Muscle layer of colon (tissue), 2 donors: Measurements from ENCODE around the gene P2RY1.

Experiments used
- H3K27ac ChIP-seq: one replicate; pipeline ENCODE4 v1.7.0; 2013; ENCODE audit warnings: low read depth, mild to moderate bottlenecking, low read length, moderate library complexity
- H3K27me3 ChIP-seq, 2 donors: one replicate each; pipeline ENCODE4 v1.7.0; 2013; ENCODE audit warnings: low read length in 2 of 2, mild to moderate bottlenecking in 2 of 2; ENCODE audit not compliant: insufficient read depth in 2 of 2, control insufficient read depth in 1 of 2
- H3K36me3 ChIP-seq: one replicate; pipeline ENCODE4 v1.7.0; 2013; ENCODE audit warnings: mild to moderate bottlenecking, low read length; ENCODE audit not compliant: insufficient read depth
- H3K4me1 ChIP-seq: one replicate; pipeline ENCODE4 v1.7.0; 2013; ENCODE audit warnings: mild to moderate bottlenecking, low read length; ENCODE audit not compliant: insufficient read depth
- H3K4me3 ChIP-seq, 2 donors: one replicate each; pipeline ENCODE4 v1.7.0; 2013; ENCODE audit warnings: low read length in 2 of 2, low read depth in 1 of 2, mild to moderate bottlenecking in 1 of 2, moderate library complexity in 1 of 2
- H3K9ac ChIP-seq: one replicate; pipeline ENCODE4 v1.7.0; 2013; ENCODE audit warnings: low read length
- H3K9me3 ChIP-seq: one replicate; pipeline ENCODE4 v1.7.0; 2013; ENCODE audit warnings: mild to moderate bottlenecking, low read length
- donor health status: abdominal sarcoma.
- donor health status: Adenocarcinoma of cecum.

Gene P2RY1, protein sequence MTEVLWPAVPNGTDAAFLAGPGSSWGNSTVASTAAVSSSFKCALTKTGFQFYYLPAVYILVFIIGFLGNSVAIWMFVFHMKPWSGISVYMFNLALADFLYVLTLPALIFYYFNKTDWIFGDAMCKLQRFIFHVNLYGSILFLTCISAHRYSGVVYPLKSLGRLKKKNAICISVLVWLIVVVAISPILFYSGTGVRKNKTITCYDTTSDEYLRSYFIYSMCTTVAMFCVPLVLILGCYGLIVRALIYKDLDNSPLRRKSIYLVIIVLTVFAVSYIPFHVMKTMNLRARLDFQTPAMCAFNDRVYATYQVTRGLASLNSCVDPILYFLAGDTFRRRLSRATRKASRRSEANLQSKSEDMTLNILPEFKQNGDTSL

DNA sequence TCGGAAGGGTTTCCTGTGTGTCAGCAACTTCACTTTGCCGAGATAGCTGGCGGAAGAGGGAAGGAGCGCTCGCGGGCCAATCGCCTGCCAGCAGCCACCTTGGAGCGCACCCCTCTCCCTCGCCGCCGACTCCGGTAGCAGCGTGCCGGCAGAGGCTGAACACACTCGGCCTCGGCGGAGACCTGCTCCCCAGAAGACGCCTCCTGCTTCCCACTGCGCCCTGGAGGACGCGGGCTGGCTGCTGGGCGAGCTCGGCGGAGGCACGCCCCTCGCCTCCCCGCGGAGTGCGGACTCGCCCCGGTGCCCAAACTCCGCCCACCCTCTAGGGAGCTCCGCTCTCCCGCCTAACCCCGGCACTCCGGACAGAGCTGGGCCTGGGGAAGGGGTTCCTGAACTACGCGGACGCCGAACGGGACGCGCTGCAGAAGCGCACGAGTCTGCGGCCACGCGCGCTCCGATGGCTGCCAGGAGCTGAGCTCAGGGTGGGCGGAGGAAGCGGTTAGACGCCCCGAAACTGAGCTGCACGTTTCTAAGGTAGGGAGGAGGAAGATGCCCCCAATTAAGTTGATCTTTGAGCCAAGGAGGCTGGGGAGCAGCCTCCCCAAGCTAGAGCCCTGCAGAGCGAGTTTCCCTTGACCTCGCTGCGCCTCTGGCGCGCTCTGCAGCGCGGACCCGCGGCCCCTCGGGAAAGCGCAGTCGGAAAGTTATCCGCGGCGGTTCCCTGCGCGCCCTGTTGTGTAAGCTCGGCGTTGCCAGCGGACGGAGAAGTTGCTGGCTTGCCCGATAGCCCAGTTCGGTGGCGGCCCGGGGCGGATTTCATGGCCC lies at the start of gene P2RY1:
Gene P2RY1, plus strand, starts transcription at position 356 of the 825 bp plus-strand sequence. CDS start 652 bp downstream, outside the sequence.
- Histone ChIP-seq H3K9me3 (no peaks in the 10 kb centered on the region), H3K4me1 (no peaks in the 10 kb centered on the region), H3K27ac (peak within 1 kb of the TSS; percentile 70), H3K9ac (peak within 1 kb of the TSS; percentile 21), H3K27me3 (no peaks in the 10 kb centered on the region), H3K4me3 (peak within 1 kb of the TSS; percentile 38 to 74), H3K36me3 (no peaks in the 10 kb centered on the region)

DNA sequence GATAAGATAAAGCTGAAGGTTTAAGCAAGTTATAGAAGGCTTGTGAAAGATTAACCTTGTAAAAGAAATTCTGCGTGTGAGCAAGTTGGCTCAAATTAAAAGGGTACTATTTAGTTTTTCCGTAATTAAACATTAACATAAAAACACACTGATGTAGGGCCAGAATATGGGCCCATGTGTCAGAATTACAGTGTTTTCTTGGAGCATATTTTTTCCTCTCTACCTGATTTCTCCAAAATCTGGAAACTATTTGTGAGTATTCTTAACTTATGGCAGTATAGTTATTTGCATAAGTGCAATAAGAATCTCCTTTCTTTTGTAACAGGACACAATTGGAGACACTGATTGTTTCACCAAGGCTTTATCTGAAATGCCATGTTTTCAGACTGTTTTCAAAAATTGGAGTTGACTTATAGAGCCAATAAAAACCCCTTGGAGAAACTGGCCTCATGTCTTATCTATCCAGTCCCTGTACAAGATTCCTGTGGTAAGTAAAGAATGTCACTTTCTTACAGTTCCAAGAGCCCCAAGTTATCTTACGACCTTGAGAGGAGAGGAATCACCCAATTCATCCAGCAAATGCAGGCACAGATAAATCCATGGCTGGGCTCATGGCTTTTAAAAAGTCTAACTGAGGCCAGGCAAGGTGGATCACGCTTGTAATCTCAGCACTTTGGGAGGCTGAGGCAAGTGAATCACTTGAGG lies 47.8 kb upstream of the P2RY1 start:
- no peak overlapping the region for H3K27ac ChIP-seq
- no peaks in the 10 kb centered on the region for H3K9me3 ChIP-seq
- no peaks in the 10 kb centered on the region for H3K36me3 ChIP-seq
- no peak overlapping the region for H3K9ac ChIP-seq
- H3K4me1 ChIP-seq: no peaks in the 10 kb centered on the region
- H3K27me3 ChIP-seq: no peaks in the 10 kb centered on the region
- no peak overlapping the region for H3K4me3 ChIP-seq

- no peaks in the 10 kb centered on the region for H3K27me3 ChIP-seq
- H3K36me3 ChIP-seq: no peaks in the 10 kb centered on the region
- H3K9me3 ChIP-seq: no peaks in the 10 kb centered on the region
- no peak overlapping the region for H3K27ac ChIP-seq
- no peaks in the 10 kb centered on the region for H3K4me1 ChIP-seq
- no peak overlapping the region for H3K9ac ChIP-seq
- no peak overlapping the region for H3K4me3 ChIP-seq
Observed at GRCh38 chr3:152790651-152791387, 44.1 kb upstream of the P2RY1 start.

- Histone ChIP-seq H3K4me3 (no peak overlapping the region), H3K4me1 (no peaks in the 10 kb centered on the region), H3K9ac (no peak overlapping the region), H3K27me3 (no peaks in the 10 kb centered on the region), H3K27ac (no peak overlapping the region), H3K9me3 (no peaks in the 10 kb centered on the region), H3K36me3 (no peaks in the 10 kb centered on the region)
Observed at GRCh38 chr3:152793969-152794368, 41.0 kb upstream of the P2RY1 start.

DNA sequence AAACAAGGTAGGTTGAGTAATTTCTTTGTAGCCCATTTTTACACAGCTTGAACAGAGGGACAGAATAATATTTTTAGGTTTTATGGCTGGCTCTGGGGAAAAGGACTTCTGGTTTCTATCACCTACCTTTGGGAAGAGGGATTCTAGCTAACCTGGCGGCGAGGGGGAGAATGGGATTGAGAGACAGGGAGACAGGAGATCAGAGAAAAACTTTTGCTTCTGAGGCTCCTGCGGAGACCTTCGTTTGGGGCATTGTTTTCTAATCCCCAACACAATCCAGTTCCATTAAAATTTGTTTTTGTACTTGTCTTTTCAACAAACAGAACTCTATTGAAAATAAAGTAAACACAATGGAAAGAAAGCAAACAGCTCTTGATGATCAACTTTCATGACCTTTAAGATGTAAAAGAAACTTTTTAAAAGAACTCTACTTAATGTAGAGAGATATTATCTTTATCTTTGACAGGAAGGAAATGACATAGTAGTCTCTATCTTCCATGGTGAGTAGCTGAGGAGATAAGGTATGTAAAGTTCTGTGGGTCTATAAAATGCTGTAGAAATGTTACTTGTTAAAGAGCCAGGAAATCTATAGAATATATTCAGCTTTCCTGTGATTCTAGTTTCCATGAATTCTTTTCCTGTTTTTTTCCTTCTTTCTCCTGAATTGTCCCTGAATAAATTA lies 37.0 kb upstream of the P2RY1 start:
- Histone ChIP-seq H3K27ac (no peak overlapping the region), H3K9me3 (no peaks in the 10 kb centered on the region), H3K4me1 (no peaks in the 10 kb centered on the region), H3K36me3 (no peaks in the 10 kb centered on the region), H3K4me3 (no peak overlapping the region), H3K27me3 (no peaks in the 10 kb centered on the region), H3K9ac (no peak overlapping the region)

GRCh38 chr3:152811974-152812760 lies 22.8 kb upstream of the P2RY1 start:
- Histone ChIP-seq H3K27me3 (no peaks in the 10 kb centered on the region), H3K4me1 (no peaks in the 10 kb centered on the region), H3K36me3 (no peaks in the 10 kb centered on the region), H3K9ac (no peak overlapping the region), H3K9me3 (no peaks in the 10 kb centered on the region), H3K27ac (no peak overlapping the region), H3K4me3 (no peak overlapping the region)

- no peaks in the 10 kb centered on the region for H3K4me1 ChIP-seq
- H3K9ac ChIP-seq: no peak overlapping the region
- H3K27ac ChIP-seq: no peak overlapping the region
- no peaks in the 10 kb centered on the region for H3K36me3 ChIP-seq
- H3K4me3 ChIP-seq: no peak overlapping the region
- H3K27me3 ChIP-seq: no peaks in the 10 kb centered on the region
- no peaks in the 10 kb centered on the region for H3K9me3 ChIP-seq
Observed at GRCh38 chr3:152817400-152817799, 17.5 kb upstream of the P2RY1 start.

DNA sequence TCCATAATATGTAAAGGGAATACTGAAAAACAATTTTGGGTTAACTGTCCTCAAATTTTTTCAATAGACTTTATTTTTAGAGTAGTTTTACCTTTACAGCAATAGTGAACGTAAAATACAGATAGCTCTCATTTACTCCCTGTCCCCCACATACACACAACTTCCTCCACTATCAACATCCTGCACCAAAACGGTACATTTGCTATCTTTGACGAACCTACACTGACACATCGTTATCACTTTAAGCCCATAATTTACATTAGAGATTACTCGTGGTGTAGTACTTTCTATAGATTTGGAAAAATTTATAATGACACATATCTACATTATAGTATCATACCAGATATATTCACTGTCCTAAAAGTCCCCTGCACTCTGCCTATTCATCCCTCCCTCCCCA lies 16.9 kb upstream of the P2RY1 start:
- Histone ChIP-seq H3K4me1 (no peaks in the 10 kb centered on the region), H3K9ac (no peak overlapping the region), H3K9me3 (no peaks in the 10 kb centered on the region), H3K27me3 (no peaks in the 10 kb centered on the region), H3K4me3 (no peak overlapping the region), H3K36me3 (no peaks in the 10 kb centered on the region), H3K27ac (no peak overlapping the region)

GRCh38 chr3:152823173-152823572 lies 11.8 kb upstream of the P2RY1 start:
- H3K27ac ChIP-seq: no peak overlapping the region
- no peaks in the 10 kb centered on the region for H3K4me1 ChIP-seq
- no peaks in the 10 kb centered on the region for H3K27me3 ChIP-seq
- no peaks in the 10 kb centered on the region for H3K36me3 ChIP-seq
- no peak overlapping the region for H3K9ac ChIP-seq
- no peak overlapping the region for H3K4me3 ChIP-seq
- no peaks in the 10 kb centered on the region for H3K9me3 ChIP-seq

- no peaks in the 10 kb centered on the region for H3K4me1 ChIP-seq
- no peak overlapping the region for H3K4me3 ChIP-seq
- no peak overlapping the region for H3K9ac ChIP-seq
- no peaks in the 10 kb centered on the region for H3K36me3 ChIP-seq
- H3K9me3 ChIP-seq: no peaks in the 10 kb centered on the region
- H3K27me3 ChIP-seq: no peaks in the 10 kb centered on the region
- no peak overlapping the region for H3K27ac ChIP-seq
Observed at GRCh38 chr3:152823781-152824180, 11.2 kb upstream of the P2RY1 start.
